ENCODE measurements around the gene TLR4.

TLR4 gene

GRCh38 chr9:117744856-117745389 is 40.7 kb downstream of the TLR4 start:
- DNase-seq (ENCODE audit: low read depth in 2 of 2) = no peak

- DNase-seq (ENCODE audit: low read depth in 2 of 2) = no peak
These were observed 41.4 kb downstream of the TLR4 start for GRCh38 chr9:117745598-117745997.

- no peak for DNase-seq (ENCODE audit: low read depth in 2 of 2)
These were observed 42.1 kb downstream of the TLR4 start for GRCh38 chr9:117746263-117746662.

- DNase-seq (ENCODE audit: low read depth in 2 of 2) = no peak
These were observed 43.3 kb downstream of the TLR4 start for GRCh38 chr9:117747386-117747970.

GRCh38 chr9:117750401-117750800 is 46.2 kb downstream of the TLR4 start:
- DNase-seq (ENCODE audit: low read depth in 2 of 2) = no peak

- no peak for DNase-seq (ENCODE audit: low read depth in 2 of 2)
These were observed 48.7 kb downstream of the TLR4 start for GRCh38 chr9:117752894-117753293.

GRCh38 chr9:117757561-117758190 is 53.5 kb downstream of the TLR4 start:
- no peak for DNase-seq (ENCODE audit: low read depth in 2 of 2)

DNA sequence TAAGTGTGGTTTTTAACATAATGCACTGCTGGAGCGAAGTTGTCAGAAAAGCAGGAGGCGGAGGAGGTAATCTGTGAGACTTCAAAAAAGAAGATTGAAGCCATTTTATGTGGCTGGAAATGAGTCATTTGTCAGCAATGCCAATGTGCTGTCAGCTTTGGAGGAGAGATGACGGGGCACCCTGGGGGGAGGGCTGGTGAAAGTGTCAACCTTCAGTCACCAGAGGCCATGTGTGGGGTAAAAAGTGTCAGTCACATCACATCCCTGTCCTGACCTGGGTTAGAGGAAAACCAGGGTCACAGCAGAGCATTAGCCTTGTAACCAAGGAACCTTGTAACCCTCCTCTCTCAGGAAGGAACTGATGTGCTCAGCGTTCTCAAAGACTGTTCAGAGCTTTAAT is 59.1 kb downstream of the TLR4 start:
- DNase-seq (ENCODE audit: low read depth in 2 of 2) = no peak

DNA sequence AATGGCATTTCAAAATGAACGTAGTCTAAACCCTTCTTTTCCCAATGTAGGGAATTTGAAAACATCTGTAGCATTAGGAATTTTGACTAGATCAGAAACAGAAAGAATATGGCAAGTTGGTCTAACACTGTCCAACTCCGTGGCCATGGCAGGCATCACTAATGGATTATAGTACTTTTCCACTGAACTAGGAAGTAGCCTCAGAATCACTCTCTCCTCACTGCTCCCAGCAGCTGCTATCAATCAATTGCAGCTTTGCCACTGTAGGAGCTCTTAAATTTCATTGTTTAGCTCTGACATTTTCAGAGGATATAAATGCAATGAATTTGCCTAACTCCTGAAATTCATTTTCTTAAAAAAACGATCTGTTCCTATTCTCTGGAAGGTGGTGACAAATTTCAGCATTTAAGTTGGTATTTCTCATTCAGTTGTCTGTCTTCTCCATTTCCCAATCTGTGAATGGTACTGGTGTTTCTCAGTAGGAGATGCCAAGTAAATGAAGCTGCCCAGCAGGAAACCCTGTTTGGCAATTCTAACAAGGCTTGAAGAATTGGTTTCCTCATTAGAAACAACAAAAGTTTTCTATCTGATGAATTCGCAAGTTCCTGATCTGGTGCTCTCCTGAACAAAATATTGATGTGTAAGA is 64.7 kb downstream of the TLR4 start:
- no peak for DNase-seq (ENCODE audit: low read depth in 2 of 2)

DNA sequence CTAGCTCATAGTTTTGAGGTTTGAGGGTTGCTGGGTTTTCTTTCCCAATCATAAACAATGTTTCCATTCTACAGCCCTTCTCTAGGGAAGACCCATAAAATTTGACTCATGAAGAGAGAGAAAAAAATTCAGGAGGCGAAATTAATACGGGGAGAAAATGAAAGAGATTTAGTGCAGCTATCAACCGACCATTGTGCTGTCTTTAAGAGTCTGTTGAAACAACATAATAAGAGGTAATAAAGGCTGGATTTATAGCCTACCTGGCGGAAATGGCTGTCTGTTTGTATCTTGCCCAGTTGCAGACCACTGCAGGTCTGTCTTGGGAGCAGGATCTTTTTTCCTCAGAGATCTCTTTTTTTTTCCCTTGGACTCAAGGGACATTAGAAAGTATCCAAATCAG is 66.9 kb downstream of the TLR4 start:
- DNase-seq (ENCODE audit: low read depth in 2 of 2) = no peak

- DNase-seq (ENCODE audit: low read depth in 2 of 2) = no peak
These were observed 68.8 kb downstream of the TLR4 start for GRCh38 chr9:117772960-117773359.

Data from stimulated activated CD4-positive, alpha-beta T cell treated with anti-CD3 and anti-CD28 coated beads, Interleukin-4, amount 100 ng/mL, for 48 hours (primary cell).